Lower leg skin (tissue), 4 donors: ENCODE measurements around the gene KDM7A. TPM values are rescaled to one million over a fixed set of nuclear protein-coding genes. Genes with fewer than 3 reads are reported as not detected.

Source experiments
- DNase-seq, 2 donors: peaks; one replicate each; pipeline ENCODE4 v3.0.0-alpha.2; 2019; ENCODE audit warnings: low spot score in 2 of 2
- H3K4me3 ChIP-seq: fragments of 200-600 bp; sonication (generic); 2 replicates; pipeline ENCODE4 v1.5.1; 2017; ENCODE audit warnings: mild to moderate bottlenecking, low read depth; ENCODE audit not compliant: poor library complexity, severe bottlenecking
- POLR2A ChIP-seq, 2 donors: fragments of 450-650 bp; IDR thresholded peaks; one replicate each; pipeline ENCODE4 v1.6.1; 2016 to 2017; ENCODE audit warnings: antibody characterized with exemption in 2 of 2, mild to moderate bottlenecking in 1 of 2, moderate library complexity in 1 of 2
- WGBS, 2 donors: methylation state at CpG; one replicate each; pipeline ENCODE4 v1.1.5; 2018; 5-methylcytosine and 5-hydroxymethylcytosine counted together
- intact Hi-C: fragments of 100-400 bp; cut with DNase I; formaldehyde crosslinking; loops from one replicate; pipeline ENCODE4 v1.15.0; 2023; ENCODE audit warnings: low total_unique reads
- total RNA-seq, 4 donors: library from RNA; depleted of rRNA; stranded (reverse); fragments of >200 nt; gene quantifications; one replicate each; pipeline ENCODE4 v1.1.0, GENCODE V29; 2016
- TF ChIP-seq, protein P1 (sequence below), 3 donors: fragments of 450-650 bp; IDR thresholded peaks; one replicate each; pipeline ENCODE4 v1.5.1; 2016; ENCODE audit warnings: antibody characterized with exemption in 3 of 3, mild to moderate bottlenecking in 3 of 3, moderate library complexity in 2 of 3

The KDM7A gene
- total RNA-seq, 4 donors from 2014 or later = 36.2 to 54.0 (median 46.7) TPM

DNA sequence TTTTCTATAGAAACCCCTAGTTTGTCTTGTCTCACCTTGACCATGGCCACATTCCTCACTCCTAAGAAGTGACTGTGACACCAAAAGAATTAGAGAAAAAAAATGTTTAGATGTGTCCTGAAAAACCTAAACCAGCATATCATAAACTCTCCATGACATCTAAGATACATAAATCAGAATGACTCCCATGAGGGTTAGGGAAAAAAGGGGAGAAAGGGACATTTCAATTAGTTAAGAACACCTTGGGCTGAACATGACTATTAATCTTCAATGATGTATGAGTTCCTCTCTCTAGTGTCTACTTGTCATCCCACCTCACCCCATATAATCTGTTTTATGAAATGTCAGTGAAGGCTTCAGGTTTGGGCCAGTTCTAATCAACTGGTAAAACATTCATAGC is 31.1 kb downstream of the KDM7A start:
- intact Hi-C loops = no loop called here
- no peak overlapping the region for H3K4me3 ChIP-seq
- no peak for DNase-seq
- no peak for TF ChIP-seq POLR2A (IDR thresholded peaks at IDR 0.05)
- TF ChIP-seq, protein P1, sequence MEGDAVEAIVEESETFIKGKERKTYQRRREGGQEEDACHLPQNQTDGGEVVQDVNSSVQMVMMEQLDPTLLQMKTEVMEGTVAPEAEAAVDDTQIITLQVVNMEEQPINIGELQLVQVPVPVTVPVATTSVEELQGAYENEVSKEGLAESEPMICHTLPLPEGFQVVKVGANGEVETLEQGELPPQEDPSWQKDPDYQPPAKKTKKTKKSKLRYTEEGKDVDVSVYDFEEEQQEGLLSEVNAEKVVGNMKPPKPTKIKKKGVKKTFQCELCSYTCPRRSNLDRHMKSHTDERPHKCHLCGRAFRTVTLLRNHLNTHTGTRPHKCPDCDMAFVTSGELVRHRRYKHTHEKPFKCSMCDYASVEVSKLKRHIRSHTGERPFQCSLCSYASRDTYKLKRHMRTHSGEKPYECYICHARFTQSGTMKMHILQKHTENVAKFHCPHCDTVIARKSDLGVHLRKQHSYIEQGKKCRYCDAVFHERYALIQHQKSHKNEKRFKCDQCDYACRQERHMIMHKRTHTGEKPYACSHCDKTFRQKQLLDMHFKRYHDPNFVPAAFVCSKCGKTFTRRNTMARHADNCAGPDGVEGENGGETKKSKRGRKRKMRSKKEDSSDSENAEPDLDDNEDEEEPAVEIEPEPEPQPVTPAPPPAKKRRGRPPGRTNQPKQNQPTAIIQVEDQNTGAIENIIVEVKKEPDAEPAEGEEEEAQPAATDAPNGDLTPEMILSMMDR (IDR thresholded peaks at IDR 0.05) = no peak

DNA sequence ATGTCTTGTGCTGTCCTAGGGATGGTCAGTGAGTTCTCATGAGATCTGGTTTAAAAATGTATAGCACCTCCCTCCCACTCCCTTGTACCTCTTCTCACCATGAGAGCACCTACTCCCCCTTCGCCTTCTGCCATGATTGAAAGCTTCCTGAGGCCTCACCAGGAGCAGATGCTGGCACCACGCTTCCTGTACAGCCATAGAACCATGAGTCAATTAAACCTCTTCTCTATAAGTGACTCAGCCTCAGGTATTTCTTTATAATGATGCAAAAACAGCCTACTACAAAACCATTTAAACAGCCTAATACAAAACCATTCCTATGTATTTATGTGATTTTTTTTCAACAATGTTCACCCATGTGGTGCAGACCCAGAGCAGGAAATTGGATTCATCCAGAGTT is 32.0 kb downstream of the KDM7A start:
- H3K4me3 ChIP-seq = no peak overlapping the region
- 96 to 98% methylated on average over 2 of the region's 2 CpGs for WGBS, 2 donors
- no peak for DNase-seq
- TF ChIP-seq, protein P1 (IDR thresholded peaks at IDR 0.05) = no peak
- intact Hi-C loops = no loop called here

DNA sequence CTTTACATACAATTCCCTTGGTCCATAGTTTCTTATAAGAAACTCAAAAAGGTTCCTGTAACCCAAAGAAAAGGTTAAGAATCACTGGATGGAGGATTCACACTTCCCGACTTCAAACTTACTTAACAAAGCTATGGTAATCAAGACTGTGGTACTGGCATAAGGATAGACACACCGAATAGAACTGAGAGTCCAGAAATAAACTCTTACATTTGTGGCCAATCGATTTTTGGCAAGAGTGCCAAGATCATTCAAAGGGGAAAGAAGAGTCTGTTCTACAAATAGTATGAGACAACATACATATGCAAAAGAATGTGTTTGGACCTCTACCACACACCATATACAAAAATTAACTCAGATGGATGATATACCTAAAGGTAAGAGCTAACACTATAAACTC is 32.8 kb downstream of the KDM7A start:
- no peak overlapping the region for H3K4me3 ChIP-seq
- 69 to 71% methylated on average over 3 of the region's 3 CpGs for WGBS, 2 donors
- intact Hi-C loops = no loop called here
- TF ChIP-seq POLR2A (IDR thresholded peaks at IDR 0.05) = no peak
- TF ChIP-seq, protein P1 (IDR thresholded peaks at IDR 0.05) = no peak
- no peak for DNase-seq

DNA sequence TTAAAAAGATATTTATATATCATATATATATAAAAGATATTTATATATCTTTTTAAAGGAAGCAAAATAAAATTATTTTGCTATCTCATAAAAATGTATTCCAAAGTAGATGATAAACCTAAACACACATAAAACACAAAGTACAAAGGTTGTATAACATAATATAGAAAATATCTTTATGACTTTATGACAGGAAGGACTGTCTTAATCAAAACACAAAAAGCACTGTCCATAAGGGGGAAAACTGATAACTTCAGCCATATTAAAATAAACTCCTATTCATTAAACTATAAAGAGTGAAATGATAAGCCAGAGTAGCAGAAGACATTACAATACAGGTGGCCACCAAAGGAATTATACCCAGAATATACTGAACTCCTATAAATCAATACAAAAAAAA is 34.8 kb downstream of the KDM7A start:
- TF ChIP-seq POLR2A (IDR thresholded peaks at IDR 0.05) = no peak
- TF ChIP-seq, protein P1 (IDR thresholded peaks at IDR 0.05) = no peak
- intact Hi-C loops = no loop called here
- DNase-seq = no peak
- no peak overlapping the region for H3K4me3 ChIP-seq

DNA sequence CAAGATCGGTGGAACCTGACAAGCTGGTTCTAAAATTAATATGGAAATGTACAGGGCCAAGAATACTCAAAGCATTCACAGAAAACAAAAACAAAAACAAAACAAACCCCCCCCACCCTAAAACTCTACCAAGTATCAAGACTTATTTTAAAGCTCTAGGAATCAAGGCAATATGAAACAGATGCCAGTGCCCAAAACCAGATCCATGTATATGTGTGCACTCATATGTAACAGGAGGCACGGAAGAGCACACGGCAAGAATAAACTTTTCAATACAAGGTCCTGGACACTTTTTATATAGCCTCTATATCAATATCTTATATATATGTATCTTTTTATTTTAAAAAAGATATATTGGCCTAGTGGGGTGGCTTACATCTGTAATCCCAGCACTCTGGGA is 35.5 kb downstream of the KDM7A start:
- H3K4me3 ChIP-seq = no peak overlapping the region
- 81 to 83% methylated on average over 3 of the region's 3 CpGs for WGBS, 2 donors
- no peak for DNase-seq
- TF ChIP-seq, protein P1 (IDR thresholded peaks at IDR 0.05) = no peak
- no peak for TF ChIP-seq POLR2A (IDR thresholded peaks at IDR 0.05)
- intact Hi-C loops = no loop called here

DNA sequence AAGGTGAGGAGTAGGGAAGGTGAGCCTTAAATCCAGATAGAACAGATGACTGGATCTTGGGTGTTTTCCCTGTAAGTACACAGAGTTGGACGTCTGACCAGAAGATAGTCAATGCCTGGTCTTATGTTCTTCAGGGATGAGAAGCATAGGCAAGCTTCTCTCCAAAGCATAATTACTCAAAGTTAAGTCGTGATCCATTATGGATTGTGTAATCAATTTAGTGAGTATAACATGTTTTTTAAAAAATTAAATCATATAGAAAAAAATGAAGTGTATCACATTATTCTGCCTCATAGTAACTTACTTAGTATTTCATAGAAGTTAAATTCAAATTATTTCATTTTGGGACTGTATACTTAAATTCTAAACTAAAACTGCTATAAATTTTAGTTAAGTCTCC is 39.7 kb downstream of the KDM7A start:
- 87% methylated on average over 2 of the region's 2 CpGs for WGBS, 2 donors
- no peak for TF ChIP-seq POLR2A (IDR thresholded peaks at IDR 0.05)
- TF ChIP-seq, protein P1 (IDR thresholded peaks at IDR 0.05) = no peak

More for the DNA sequence above, 39.7 kb downstream of the KDM7A start:
- intact Hi-C loops = no loop called here
- H3K4me3 ChIP-seq = no peak overlapping the region
- DNase-seq = no peak
